IMR-90 (cell line): Measurements from ENCODE around the gene SLC33A1. TPM values are rescaled to one million over a fixed set of nuclear protein-coding genes. Genes with fewer than 3 reads are reported as not detected.

ENCODE experiments used
- ATAC-seq: fragments of 200-7000 bp; cut with Tn5 transposase; 2 replicates; pipeline ENCODE4 v1.9.1; 2020; ENCODE audit warnings: low read depth, mild to moderate bottlenecking, moderate library complexity
- BruUV-seq: library from RNA; stranded (reverse); fragments of 400-500 nt; replicated peaks from 2 replicates; lab custom pipeline; 2021; lab: Mats Ljungman, UMichigan
- CTCF ChIA-PET: fragments of 300-600 bp; formaldehyde crosslinking; extraction: SDS; loops from one replicate; lab custom pipeline; 2021; ENCODE audit warnings: antibody characterized with exemption; lab: Yijun Ruan, JAX
- POLR2A ChIA-PET: fragments of 300-600 bp; sonication (Branson Sonifier 250); formaldehyde crosslinking; loops from one replicate; lab custom pipeline; 2022; ENCODE audit warnings: antibody characterized with exemption; ENCODE audit not compliant: unreplicated experiment; lab: Charles Lee
- DNase-seq: peaks from one replicate; pipeline ENCODE4 v3.0.0; 2013
- H2AFZ ChIP-seq: replicated peaks from 2 replicates; pipeline ENCODE3; 2013; ENCODE audit warnings: low read length, mild to moderate bottlenecking; ENCODE audit not compliant: poor library complexity
- H2AK5ac ChIP-seq: 2 replicates; pipeline ENCODE4 v1.6.1; 2013; ENCODE audit warnings: low read depth, low read length, inconsistent platforms
- H2AK9ac ChIP-seq: replicated peaks from 2 replicates; pipeline ENCODE3; 2013; ENCODE audit warnings: mild to moderate bottlenecking, low read depth, low read length, moderate library complexity; ENCODE audit not compliant: poor library complexity
- H2BK120ac ChIP-seq: 2 replicates; pipeline ENCODE4 v1.6.1; 2013; ENCODE audit warnings: low read depth, low read length, inconsistent platforms
- H2BK15ac ChIP-seq: 3 replicates; pipeline ENCODE4 v1.6.1; 2013; ENCODE audit warnings: low read depth, low read length, inconsistent platforms
- H2BK20ac ChIP-seq: 2 replicates; pipeline ENCODE4 v1.6.1; 2013; ENCODE audit warnings: low read depth, mild to moderate bottlenecking, inconsistent platforms, low read length, moderate library complexity
- H2BK5ac ChIP-seq: 2 replicates; pipeline ENCODE4 v1.6.1; 2013; ENCODE audit warnings: mild to moderate bottlenecking, low read depth, low read length, inconsistent platforms; ENCODE audit not compliant: poor library complexity, severe bottlenecking
- H3K14ac ChIP-seq: replicated peaks from 2 replicates; pipeline ENCODE4 v1.6.1; 2013; ENCODE audit warnings: low read depth, low read length, inconsistent platforms
- H3K18ac ChIP-seq: 2 replicates; pipeline ENCODE4 v1.6.1; 2013; ENCODE audit warnings: low read depth, low read length, control low read depth
- H3K23ac ChIP-seq: 2 replicates; pipeline ENCODE4 v1.6.1; 2013; ENCODE audit warnings: low read depth, low read length, inconsistent platforms
- H3K27ac ChIP-seq: 2 replicates; pipeline ENCODE4 v1.5.1; 2013; ENCODE audit warnings: mild to moderate bottlenecking, control low read depth, low read length; ENCODE audit not compliant: insufficient read depth
- H3K27me3 ChIP-seq: 2 replicates; pipeline ENCODE4 v1.6.1; 2013; ENCODE audit warnings: low read length; ENCODE audit not compliant: control insufficient read depth, insufficient read depth
- H3K36me3 ChIP-seq: 2 replicates; pipeline ENCODE4 v1.6.1; 2013; ENCODE audit warnings: low read length, mixed read lengths; ENCODE audit not compliant: control insufficient read depth, insufficient read depth
- H3K4ac ChIP-seq: 2 replicates; pipeline ENCODE4 v1.6.1; 2013; ENCODE audit warnings: low read depth, low read length, inconsistent platforms
- H3K4me1 ChIP-seq: 2 replicates; pipeline ENCODE4 v1.6.1; 2013; ENCODE audit warnings: low read length, mixed read lengths; ENCODE audit not compliant: control insufficient read depth, insufficient read depth
- H3K4me2 ChIP-seq: 2 replicates; pipeline ENCODE4 v1.6.1; 2013; ENCODE audit warnings: low read depth, mild to moderate bottlenecking, control low read depth, low read length, moderate library complexity
- H3K4me3 ChIP-seq: 2 replicates; pipeline ENCODE4 v1.5.1; 2013; ENCODE audit warnings: low read depth, mild to moderate bottlenecking, control low read depth, low read length, moderate library complexity; ENCODE audit not compliant: insufficient read depth
- H3K56ac ChIP-seq: 2 replicates; pipeline ENCODE4 v1.6.1; 2013; ENCODE audit warnings: low read length, inconsistent platforms; ENCODE audit not compliant: insufficient read depth; ENCODE audit errors: extremely low read depth
- H3K79me1 ChIP-seq, 2 experiments: 2 replicates each; pipeline ENCODE4 v1.6.1; 2013; ENCODE audit warnings: low read length in 2 of 2, inconsistent platforms in 1 of 2, low read depth in 1 of 2
- H3K9ac ChIP-seq: 2 replicates; pipeline ENCODE4 v1.6.1; 2013; ENCODE audit warnings: low read depth, low read length, control low read depth
- H3K9me1 ChIP-seq: 2 replicates; pipeline ENCODE4 v1.6.1; 2013; ENCODE audit warnings: low read length, inconsistent platforms; ENCODE audit not compliant: insufficient read depth
- H3K9me3 ChIP-seq: 2 replicates; pipeline ENCODE4 v1.6.1; 2013; ENCODE audit warnings: low read length; ENCODE audit not compliant: control insufficient read depth, insufficient read depth
- H4K20me1 ChIP-seq: 2 replicates; pipeline ENCODE4 v1.6.1; 2013; ENCODE audit warnings: low read length, inconsistent platforms; ENCODE audit not compliant: insufficient read depth
- H4K5ac ChIP-seq: 2 replicates; pipeline ENCODE4 v1.6.1; 2013; ENCODE audit warnings: mild to moderate bottlenecking, low read depth, low read length, control low read depth
- H4K8ac ChIP-seq, 2 experiments: 2 replicates each; pipeline ENCODE4 v1.6.1; 2013; ENCODE audit warnings: low read depth in 2 of 2, low read length in 2 of 2, control low read depth in 1 of 2, inconsistent platforms in 1 of 2
- H4K91ac ChIP-seq: 2 replicates; pipeline ENCODE4 v1.6.1; 2013; ENCODE audit warnings: low read depth, low read length, inconsistent platforms; ENCODE audit not compliant: insufficient read depth
- CHD1 ChIP-seq: IDR thresholded peaks from 2 replicates; pipeline ENCODE4 v1.6.1; 2012; ENCODE audit warnings: low read depth, low read length, improper control_type of control experiment
- ELK1 ChIP-seq: fragments of 150-350 bp; IDR thresholded peaks from 2 replicates; pipeline ENCODE4 v1.6.1; 2016; ENCODE audit warnings: low read depth, mild to moderate bottlenecking, low read length, moderate library complexity, borderline replicate concordance
- MAZ ChIP-seq: IDR thresholded peaks from 2 replicates; pipeline ENCODE4 v1.6.1; 2012; ENCODE audit warnings: low read depth, mild to moderate bottlenecking, low read length, improper control_type of control experiment, moderate library complexity, borderline replicate concordance
- NFE2L2 ChIP-seq: fragments of 150-350 bp; IDR thresholded peaks from 2 replicates; pipeline ENCODE4 v1.6.1; 2016; ENCODE audit warnings: low read depth, mild to moderate bottlenecking, low read length
- WGBS, 2 experiments: methylation state at CpG; one replicate each; pipeline versions ENCODE4 v1.1.5 to v1.1.7; 2013; ENCODE audit warnings: missing lambda C conversion rate in 2 of 2; ENCODE audit not compliant: insufficient read length in 1 of 2; ENCODE audit errors: extremely low coverage in 2 of 2; 5-methylcytosine and 5-hydroxymethylcytosine counted together
- dilution Hi-C: fragments of 300-500 bp; cut with HindIII; formaldehyde crosslinking; loops from one replicate; pipeline ENCODE4 v1.14.3; 2018; ENCODE audit warnings: low sequenced_read_pairs; ENCODE audit not compliant: unreplicated experiment
- in situ Hi-C: fragments of 300-500 bp; cut with MboI; formaldehyde crosslinking; loops from 3 replicates; pipeline ENCODE4 v1.14.3; 2019; ENCODE audit warnings: low sequenced_read_pairs, inconsistent platforms, mixed read lengths
- intact Hi-C: fragments of 100-400 bp; cut with micrococcal nuclease; formaldehyde crosslinking; loops from 2 replicates; pipeline ENCODE4 v1.10.0; 2022
- polyA plus RNA-seq, 3 experiments: library from polyadenylated mRNA; depleted of rRNA; stranded (reverse); fragments of >200 nt; gene quantifications; 2 replicates each; pipeline ENCODE4 v1.2.3, GENCODE V29; 2012; ENCODE audit warnings: low replicate concordance in 1 of 3
- total RNA-seq: library from RNA; depleted of rRNA; stranded (reverse); fragments of >200 nt; gene quantifications from 2 replicates; pipeline ENCODE4 v1.2.3, GENCODE V29; 2012

The SLC33A1 gene
- total and polyA plus RNA-seq, 2 of the 4 experiments (the other 2 are of a cell fraction) = 12.9 to 32.4 TPM

- Histone ChIP-seq H3K27me3 (no peaks in the 10 kb centered on the region), H4K8ac (no peak overlapping the region), H3K56ac (no peak overlapping the region), H3K23ac (no peak overlapping the region), H3K4ac (no peak overlapping the region), H3K4me2 (no peak overlapping the region), H2BK20ac (no peak overlapping the region), H2BK5ac (no peak overlapping the region), H2AFZ (peak overlapping the region; percentile 14), H4K20me1 (no peaks in the 10 kb centered on the region), H4K91ac (no peak overlapping the region), H2BK120ac (no peak overlapping the region), H2AK9ac (no peak overlapping the region), H3K9me3 (no peaks in the 10 kb centered on the region), H2BK15ac (no peak overlapping the region), H3K27ac (no peak overlapping the region), H3K4me3 (no peak overlapping the region), H3K14ac (no peak overlapping the region), H3K9ac (no peak overlapping the region), H3K18ac (no peak overlapping the region), H3K79me1 (no peaks in the 10 kb centered on the region), H3K36me3 (no peaks in the 10 kb centered on the region; the same call in 1 of the 2 replicates), H3K9me1 (no peaks in the 10 kb centered on the region), H2AK5ac (no peak overlapping the region), H4K5ac (no peak overlapping the region), H3K4me1 (no peaks in the 10 kb centered on the region)
- dilution Hi-C loops (no loop called here), in situ Hi-C loops (no loop called here), intact Hi-C loops (no loop called here)
- TF ChIP-seq MAZ (no peak), ELK1 (no peak), NFE2L2 (peak; percentile 74), CHD1 (no peak)
- ATAC-seq (no peak), DNase-seq (peak; percentile 30)
- ChIA-PET POLR2A (no interaction called here), CTCF (interaction anchor here (0.7 to 2.1 kb wide), 2 partner anchors 15 to 16 kb away, joined by 3 to 10 read pairs; partner anchors contain the start of gene C3orf33)
- WGBS, 2 experiments = no CpG with 5 or more reads among the region's 2 CpGs
- BruUV-seq = no TSS peak
These were observed 63.0 kb downstream of the SLC33A1 start for GRCh38 chr3:155791190-155791589.
